HG02588 (cell line): ENCODE data around the gene FCAMR.

Experiments used
- ATAC-seq: cut with Tn5 transposase; IDR thresholded peaks from one replicate; pipeline ENCODE4 v1.9.1; 2021; ENCODE audit warnings: mild to moderate bottlenecking, moderate library complexity; ENCODE audit not compliant: unreplicated experiment

The FCAMR gene

DNA sequence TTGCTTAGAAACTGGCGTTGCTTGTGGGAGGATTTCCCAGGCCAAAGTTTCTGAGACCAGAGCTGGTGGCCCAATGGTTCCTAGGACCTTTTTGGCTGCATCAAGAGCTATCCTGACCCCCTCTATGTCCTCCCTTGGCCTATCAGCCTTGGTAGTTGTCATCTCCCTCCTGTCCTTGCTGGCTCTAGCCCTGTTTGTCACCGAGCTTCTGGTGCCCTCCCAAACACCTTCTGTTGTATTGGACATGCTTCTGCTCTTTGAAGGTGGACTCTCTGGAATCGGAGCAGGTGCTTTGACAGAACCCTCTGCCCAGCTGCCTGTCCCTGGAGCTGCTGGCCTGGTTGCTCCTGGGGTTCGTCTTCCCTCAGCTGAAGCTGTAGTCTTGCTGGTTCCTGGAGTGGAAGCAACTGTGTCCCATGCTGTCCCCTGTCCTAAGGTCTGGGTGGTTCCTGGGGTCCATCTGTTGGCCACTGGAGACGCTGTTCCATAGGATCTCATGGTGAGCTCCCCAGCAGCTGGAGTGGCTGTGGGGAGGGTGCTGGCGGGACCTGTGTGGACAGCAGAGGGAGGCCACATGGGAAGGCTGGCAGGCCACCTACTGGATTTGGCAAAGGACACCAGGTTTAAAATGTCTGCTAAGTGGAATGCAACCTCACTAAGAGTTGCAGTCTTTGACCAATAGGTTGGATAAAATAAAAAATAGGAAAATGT is 9.4 kb downstream of the FCAMR start:
- ATAC-seq, result no peak

DNA sequence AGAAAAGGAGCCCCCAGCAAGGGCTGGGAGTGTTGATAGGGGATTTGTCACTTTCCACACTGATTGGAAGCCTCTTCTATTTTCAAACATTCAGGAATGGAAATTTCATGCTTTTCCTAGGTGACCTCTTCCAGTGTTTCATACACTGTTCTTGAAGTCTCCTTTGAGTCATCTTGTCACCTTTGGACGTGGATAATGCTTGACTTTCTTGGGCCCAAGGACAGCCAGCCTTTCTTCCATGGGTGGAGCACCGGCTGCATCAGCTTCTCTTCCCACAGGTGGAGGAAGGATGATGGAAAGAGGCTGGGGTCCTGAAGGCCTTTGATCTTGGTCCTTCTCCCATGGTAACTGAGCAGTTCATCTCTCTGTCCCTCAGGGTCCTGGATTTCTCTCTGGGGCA is 12.1 kb downstream of the FCAMR start:
- ATAC-seq, result no peak

DNA sequence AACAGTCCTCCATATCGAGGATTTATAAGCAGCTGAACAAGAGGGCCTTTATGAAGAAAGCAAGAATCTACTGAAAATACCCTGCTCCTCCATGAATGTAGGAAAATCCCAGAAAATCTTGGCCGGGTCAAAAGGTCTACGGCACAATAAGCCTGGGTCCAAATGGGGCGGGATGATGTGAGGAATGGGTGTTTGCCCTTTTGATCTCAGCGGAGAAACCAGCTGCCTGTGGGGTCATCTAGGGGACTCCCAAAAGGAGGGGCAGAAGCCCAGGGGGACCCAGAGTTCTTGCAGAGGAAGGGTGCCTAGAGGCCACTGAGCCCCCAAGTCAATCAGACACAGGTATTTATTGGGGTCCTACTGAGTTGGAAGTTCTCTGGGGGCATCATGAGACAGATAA is 12.6 kb downstream of the FCAMR start:
- ATAC-seq, result no peak

DNA sequence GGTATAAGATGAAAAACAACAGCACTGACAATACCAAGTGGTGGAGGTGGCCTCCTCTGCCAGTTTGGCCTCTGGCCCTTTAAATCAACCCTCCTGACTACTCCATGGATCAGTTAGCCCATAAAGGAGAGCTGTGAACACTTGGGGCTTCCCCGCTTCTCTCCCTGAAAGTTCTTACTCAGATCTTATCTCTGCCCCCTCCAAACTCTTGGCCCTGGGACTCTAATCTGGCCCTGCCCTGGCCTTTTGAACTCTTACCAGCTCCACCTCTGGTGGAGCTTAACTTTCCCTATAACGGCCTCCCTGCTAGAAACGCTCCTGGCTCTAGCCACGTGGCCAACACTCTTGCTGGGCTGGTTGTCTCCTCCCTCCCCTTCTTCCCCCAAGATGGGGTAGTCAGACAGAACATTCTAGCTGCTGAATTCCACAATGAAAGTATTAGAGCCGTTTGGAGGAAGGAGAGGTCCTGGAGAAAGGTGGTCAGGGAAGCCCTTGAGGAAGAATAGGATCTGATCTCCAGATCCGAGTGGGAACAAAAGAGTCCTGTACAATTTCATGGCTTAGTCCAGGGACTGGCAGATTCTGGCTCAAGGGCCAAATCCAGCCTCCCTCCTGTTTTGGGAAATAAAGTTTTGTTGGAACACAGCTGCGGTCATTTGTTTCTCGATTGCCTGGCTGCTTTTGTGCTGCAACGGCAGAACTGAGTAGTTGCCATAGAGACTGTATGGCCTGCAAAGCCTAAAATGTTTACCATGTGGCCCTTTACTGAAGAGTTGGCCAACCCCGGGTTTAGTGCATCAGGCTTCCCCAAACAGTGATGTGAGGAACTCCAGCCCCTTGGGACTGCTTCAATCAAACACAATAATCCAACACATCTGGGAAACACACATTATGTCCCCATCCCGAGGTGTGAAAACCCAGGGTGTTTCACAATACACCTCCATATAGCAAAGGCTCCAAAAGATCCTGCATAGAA is 14.5 kb downstream of the FCAMR start:
- ATAC-seq, result peak; percentile 49

DNA sequence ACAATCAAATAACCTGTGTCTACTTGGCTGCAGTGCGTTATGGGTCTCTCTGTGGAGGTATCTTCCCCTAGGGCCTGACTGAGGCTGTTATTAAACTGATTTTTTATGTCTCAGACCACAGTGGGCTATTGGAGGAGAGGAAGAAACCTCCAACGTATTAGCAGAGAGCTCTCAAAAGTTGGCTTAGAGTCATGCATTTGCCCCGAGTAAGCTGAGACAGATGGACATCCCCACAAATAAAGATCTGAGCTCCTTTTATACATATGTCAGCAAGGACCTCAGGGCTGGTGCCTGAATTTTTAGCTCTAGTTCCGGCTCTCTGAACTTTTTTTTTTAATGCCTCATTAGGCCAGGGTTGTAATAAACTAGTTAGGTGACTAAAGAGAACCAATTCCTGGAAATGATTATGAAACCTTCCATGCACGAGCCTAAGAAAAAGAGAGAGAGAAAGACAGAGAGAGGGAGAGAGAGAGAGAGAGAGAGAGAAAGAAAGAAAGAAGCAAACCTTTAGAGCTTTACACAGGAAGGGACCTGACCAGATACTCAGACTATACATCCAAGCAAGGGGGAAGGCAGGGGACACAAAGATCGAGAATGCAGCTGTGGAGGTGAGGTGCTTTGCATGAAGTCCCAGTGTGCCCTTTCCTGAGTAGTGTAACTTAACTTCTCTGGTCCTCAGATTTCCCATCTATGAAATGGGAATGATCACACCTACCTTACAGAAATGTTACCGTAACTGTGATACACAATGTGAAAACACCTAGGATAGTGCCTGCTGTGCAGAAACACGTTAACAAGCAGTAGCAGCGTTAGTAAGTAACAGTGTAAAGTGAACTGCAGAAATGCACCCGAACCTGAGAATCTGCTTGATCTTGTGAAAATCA is 15.6 kb downstream of the FCAMR start:
- no peak for ATAC-seq

DNA sequence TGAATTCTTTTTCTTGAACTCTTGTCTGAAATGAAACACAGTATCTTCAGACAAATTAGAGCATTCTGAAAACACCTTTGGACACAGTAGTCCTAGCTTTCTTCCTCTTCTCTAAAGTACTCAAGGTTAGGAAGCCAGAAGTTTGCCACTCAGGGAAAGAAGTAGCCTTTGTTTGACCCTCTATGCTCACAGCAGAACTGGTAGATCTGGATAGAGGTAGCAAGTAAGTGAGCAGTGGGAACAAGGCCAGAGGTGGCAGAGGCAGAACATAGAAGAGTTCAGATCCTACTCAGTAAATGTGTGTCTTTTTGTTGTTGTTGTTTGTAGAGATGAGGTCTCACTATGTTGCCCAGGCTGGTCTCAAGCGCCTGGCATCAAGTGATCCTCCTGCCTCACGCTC is 16.6 kb downstream of the FCAMR start:
- ATAC-seq, result no peak

DNA sequence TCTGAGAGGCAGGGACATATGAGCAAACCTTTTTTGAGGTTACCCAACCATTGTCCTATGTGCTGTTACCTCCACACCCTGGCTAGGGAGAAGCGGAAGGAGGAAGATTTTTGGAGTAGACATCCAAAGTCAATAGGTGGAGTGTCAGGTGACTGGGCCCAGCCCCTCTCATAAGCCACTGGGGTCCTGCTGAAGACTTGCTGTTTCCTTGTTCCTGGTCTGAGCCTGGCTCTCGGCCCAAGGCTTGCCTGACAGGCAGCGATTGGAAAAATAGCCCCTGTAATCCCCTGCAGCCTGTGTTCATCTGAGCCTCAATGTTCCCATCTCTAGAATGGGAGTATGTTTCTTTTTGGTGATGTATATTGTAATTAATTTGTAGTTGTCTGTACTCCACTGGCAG is 17.1 kb downstream of the FCAMR start:
- ATAC-seq, result no peak

DNA sequence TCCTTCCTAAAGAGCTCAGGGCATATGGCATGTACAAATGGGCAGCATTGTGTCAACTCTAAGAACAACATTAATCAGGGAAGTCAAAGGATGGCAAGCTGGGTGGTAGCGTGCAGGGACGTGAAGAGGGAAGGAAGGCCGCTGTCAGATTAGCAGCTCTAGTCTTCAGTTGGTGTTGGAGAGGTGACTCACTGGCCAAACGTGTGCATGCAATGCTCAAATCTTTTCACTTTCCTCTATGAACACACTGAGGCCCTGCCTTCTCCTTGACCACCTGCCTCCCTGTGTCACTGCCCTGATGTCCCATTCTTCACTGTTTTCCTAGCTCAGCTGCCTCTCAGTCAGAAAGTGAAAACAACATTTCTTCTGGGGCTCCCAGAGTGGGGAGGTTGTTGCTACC is 18.1 kb downstream of the FCAMR start:
- no peak for ATAC-seq

DNA sequence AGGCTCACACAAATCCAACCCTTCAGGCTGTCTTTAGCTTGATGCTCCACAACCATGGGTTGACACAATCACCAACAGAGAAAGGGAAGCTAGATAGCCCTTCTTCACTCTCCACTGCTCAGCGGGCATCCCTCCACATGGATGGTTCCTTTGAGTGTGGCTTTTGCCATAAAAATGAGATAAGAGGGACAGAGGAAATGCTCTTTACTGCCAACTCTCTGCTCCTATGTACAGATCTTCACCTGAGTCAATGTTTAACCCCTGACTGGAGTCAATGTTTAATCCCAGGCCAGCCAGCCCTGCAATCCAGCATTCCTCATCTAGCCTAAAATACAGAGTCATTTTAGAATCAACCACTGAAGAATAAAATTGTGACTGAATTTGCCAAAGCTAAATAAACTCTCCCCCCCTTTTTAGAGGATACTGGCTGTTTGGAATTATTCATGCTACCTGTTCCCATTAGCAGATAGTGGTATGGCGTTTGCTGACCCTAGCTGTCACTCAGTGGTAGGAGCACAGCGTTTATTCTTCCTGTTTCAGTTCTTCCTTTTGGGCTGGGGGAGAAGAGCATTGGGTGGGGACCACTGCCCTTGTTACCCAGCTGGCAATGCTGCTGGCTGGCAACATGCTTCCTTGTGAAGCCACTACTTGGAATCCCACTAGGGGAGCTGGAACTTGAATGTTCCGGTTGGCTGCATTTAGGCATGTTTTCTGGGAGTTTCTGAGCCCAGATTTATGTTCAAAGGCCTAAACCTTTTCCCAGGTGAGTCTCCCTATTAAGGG is 18.8 kb downstream of the FCAMR start:
- no peak for ATAC-seq

DNA sequence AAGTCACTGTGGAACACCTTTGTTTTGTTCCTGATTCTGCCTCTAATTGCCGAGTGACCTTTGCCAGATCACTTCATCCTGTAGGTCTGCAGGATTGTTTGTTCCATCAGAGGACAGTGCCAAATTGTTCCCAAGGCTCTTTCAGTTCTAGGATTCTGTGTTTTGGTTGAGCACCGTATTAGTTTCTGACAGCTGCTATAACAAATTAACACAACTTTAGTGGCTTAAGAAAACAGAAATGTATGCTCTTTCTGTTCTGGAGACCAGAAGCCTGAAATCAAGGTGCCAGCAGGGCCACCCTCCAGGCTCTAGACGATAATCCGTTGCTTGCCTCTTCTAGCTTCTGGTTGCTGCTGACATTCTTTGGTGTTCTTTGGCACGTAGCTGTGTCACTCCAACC is 20.6 kb downstream of the FCAMR start:
- no peak for ATAC-seq

DNA sequence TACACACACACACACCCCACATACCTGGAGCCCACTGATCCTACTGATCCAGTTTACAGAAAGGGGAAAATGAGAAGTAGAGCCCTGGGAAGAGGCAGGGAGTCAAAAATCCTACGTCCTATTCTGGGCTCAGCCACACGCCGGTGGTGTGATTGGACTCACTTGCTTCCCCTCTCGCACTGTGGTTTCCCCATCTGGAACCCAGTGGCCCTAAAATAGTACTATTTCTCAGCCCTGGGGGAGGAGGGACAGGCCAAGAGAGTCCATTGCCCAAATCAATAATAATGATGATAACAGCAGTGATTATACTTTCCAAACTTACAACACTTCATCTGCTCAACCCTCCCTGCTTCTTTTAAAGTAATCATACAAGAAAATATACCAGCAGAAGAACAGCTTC is 21.1 kb downstream of the FCAMR start:
- no peak for ATAC-seq

DNA sequence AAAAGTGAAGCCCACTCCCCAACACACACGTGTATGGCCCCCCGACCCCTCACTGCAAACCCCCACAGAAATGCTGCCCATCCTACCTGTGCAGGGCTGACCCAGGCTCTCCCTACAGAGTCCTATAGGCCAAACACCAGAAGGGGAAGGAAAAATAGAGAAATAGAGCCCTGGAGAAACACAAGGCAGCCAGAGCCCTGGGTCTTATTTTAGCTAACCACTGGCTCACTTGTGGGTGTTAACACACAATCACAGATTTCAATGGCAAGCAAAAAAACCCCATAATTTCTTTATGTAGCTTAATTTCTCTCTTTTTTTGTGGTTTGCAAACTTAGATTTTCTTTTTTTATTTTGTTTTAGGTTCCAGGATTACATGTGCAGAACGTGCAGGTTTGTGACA is 23.0 kb downstream of the FCAMR start:
- ATAC-seq, result no peak

DNA sequence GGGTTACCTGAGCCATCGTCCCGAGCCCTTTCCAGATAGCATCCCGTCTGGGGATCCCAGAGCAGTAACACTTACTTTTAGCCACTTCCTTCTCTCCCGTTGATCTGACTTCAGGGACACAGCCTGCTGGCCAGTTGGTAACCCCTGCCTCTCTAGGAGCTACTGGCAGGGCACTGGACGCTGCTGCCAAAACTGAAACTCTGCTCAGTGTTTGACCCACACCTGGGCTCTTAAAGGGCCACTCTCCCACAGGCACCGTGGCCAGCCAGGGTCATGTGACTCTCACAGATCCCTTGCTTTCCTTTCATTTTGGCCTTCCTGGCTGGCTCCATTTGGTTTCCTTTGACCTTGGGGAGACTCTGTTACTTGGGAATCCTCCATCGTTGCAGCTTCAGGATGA is 24.0 kb downstream of the FCAMR start, which contains the start of gene PIGR:
Gene PIGR, minus strand, starts transcription at position 206 of the 400 bp plus-strand sequence. CDS start 5,935 bp downstream, outside the sequence.
- ATAC-seq, result no peak

DNA sequence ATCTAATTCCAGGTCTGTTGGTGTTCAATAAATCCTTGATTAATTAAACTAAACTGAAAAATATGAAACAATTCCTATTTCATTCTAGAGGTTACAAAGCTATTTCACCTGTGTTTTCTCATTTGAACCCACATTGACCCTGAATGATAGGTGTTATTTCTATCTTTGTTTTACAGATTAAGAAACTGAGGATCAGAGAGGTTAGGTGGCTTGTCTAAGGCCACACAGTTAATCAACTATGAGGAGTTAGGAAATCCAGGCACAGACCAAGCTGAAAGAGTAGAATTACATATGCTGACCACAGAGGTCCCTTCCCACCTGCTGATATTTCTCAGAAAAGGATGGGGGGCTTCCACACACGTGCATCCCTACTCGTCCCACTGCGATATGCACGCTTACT is 24.5 kb downstream of the FCAMR start:
- ATAC-seq, result no peak

DNA sequence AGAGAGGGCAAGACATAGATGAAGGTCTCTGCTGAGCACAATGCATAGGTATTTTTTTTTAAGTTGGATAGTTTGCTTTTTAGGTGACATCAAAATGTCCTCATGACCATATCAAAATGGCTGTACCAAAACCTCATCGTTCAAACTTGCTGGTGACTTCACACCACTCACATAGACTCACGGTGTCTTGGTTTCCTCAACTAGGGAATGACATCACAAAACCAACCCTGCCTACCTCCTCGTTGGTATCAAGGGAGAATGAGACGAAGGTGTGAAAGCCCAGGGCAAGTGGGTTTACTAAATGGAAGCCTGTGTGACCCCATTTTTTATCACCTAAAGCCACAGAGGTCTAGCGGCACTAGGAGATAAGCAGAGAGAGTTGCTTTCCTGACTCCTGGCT is 25.6 kb downstream of the FCAMR start:
- no peak for ATAC-seq

DNA sequence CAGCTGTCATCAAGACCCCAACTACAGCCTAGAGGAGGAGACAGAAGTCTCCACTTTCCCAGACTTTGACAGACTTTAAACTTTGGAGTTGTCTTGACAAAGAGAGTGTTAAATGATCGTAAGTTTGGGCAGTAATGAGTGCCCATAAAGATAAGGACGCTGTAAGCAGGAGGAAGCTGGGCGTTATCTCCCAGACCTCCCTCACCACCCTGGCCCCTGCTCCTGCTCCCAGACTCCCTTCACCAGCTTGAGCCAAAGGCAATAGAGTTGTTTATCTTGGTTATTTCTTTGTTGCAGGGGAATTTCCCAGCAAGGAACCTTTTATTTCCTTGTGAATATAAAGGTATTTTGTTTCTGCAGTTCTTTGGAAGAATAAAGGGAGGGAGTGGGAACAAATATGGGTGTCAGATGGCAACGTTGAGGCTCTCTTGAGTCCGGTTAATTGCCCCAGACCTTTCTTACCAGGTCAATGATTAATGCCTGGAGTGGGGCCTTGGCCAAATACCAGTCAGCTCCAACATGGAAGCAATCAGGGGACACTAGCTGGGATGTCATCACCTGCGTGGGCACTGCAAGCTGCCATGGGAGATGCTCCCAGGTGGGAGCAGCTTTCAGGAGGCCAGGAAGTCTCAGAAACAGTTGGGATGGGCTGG is 28.4 kb downstream of the FCAMR start:
- ATAC-seq, result no peak

DNA sequence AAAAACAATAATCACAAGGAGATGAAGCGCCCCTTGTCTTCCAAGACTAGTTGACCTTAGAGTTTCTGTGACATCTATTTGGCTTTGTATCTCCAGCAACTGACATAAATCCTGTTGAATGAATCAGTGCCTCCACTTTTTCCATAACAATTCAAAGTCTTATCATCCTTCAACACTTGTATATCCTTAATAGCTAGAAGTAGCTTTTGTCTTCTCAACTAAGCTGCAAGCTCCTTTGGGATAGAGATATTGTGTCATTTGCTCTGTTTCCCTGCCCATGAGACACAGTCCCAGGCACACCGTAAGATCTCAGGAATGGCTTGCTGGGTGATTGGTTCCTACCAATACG is 29.7 kb downstream of the FCAMR start:
- no peak for ATAC-seq

DNA sequence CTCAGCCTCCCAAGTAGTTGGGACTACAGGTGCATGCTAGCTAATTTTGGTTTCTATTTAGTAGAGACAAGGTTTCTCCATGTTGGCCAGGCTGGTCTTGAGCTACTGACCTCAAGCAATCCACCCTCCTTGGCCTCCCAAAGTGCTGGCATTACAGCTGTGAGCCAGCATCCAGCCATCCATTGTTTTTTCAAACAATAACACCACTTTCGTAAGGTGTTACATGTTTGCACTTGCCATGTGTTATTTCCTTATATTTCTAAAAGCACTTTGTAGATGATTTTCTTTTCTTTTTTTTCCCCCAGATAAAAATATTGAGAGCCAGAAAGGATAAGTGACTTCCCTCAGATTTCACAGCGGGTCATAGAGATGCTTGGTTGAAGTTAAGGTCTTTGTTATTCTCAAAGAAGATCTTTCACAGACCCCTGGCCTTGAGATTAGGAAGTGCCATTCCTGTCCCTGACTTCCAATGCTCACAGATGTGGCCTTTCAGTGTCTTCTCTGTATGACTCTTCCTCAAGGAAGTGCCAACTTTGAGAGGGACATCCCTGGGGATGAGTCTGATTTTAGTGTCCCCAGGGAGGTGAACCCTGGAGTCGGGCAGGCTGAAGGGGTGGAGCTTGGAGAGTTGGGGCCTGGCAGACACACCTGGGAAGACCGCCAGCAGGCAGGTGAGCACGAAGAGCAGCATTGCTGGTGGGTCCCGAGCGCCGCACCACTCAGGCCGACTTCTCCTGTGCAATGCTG is 30.2 kb downstream of the FCAMR start:
- no peak for ATAC-seq

DNA sequence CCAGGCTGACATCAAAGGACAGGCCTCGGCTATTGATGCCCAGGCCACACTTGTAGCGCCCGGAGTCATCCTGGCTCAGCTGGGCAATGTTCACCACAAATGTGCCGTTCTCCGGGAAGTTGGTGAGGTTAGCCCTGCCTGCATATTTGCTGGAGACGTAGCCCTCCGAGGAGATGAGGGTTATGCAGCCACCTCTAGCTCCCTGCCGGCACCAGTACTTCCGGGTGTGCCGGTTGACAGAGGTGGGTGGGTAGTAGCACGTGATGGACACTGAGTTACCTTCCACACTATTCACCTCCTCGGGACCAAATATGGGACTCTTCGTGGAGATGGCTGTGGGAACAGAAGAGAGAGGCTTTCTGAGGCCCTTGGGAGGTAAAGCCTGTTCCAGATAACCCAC is 31.1 kb downstream of the FCAMR start:
- ATAC-seq, result no peak
